Cardiac fibroblast (primary cell): Measurements from ENCODE around the gene IGF2.

Experiments used
- DNase-seq, 2 donors: peaks; one replicate each; pipeline versions ENCODE4 v3.0.0 to v3.0.0-alpha.2; 2010; ENCODE audit warnings: low read depth in 2 of 2
- H3K4me3 ChIP-seq, 2 donors: replicated peaks in 1 of 2; 1 replicate in 1 of 2; 2 replicates in 1 of 2; pipeline ENCODE4 v1.5.1; 2011; ENCODE audit warnings: low read depth in 2 of 2, low read length in 2 of 2, mild to moderate bottlenecking in 2 of 2, moderate library complexity in 1 of 2
- CTCF ChIP-seq: IDR thresholded peaks from one replicate; pipeline ENCODE4 v1.5.1; 2011; ENCODE audit warnings: low read depth, mild to moderate bottlenecking, low read length, inconsistent platforms

The IGF2 gene

GRCh38 chr11:2169626-2170570 is 30.7 kb upstream of the IGF2 start:
- no peak overlapping the region for H3K4me3 ChIP-seq
- TF ChIP-seq CTCF: no peak
- no peak for DNase-seq

GRCh38 chr11:2169005-2169378 is 29.8 kb upstream of the IGF2 start:
- no peak overlapping the region for H3K4me3 ChIP-seq
- no peak for TF ChIP-seq CTCF
- DNase-seq: no peak

GRCh38 chr11:2168286-2169004 is 29.3 kb upstream of the IGF2 start:
- H3K4me3 ChIP-seq: no peak overlapping the region
- TF ChIP-seq CTCF: no peak

GRCh38 chr11:2167141-2168045 is 28.2 kb upstream of the IGF2 start:
- no peak for DNase-seq
- no peak overlapping the region for H3K4me3 ChIP-seq
- TF ChIP-seq CTCF: no peak

More at GRCh38 chr11:2168286-2169004, 29.3 kb upstream of the IGF2 start:
- no peak for DNase-seq

GRCh38 chr11:2166091-2166851 is 27.1 kb upstream of the IGF2 start:
- TF ChIP-seq CTCF: peak; percentile 51
- no peak overlapping the region for H3K4me3 ChIP-seq
- DNase-seq: peak in 1 of 2 donors; percentile 28

- H3K4me3 ChIP-seq: no peak overlapping the region
- TF ChIP-seq CTCF: no peak
- no peak for DNase-seq
Measured at GRCh38 chr11:2165571-2165970, 26.4 kb upstream of the IGF2 start.
